Lower lobe of right lung (tissue), 2 donors: ENCODE data around the gene ANTXR2. TPM values are rescaled to one million over a fixed set of nuclear protein-coding genes. Genes with fewer than 3 reads are reported as not detected.

Experiments used
- ATAC-seq, 2 donors: fragments of 200-7000 bp; cut with Tn5 transposase; one replicate each; pipeline ENCODE4 v1.9.1; 2020 to 2022; ENCODE audit warnings: mild to moderate bottlenecking in 2 of 2, moderate library complexity in 2 of 2
- DNase-seq: peaks from one replicate; pipeline ENCODE4 v3.0.0-alpha.2; 2020
- H3K27ac ChIP-seq: fragments of 200-600 bp; one replicate; pipeline ENCODE4 v1.8.0; 2022
- H3K27me3 ChIP-seq: fragments of 200-600 bp; one replicate; pipeline ENCODE4 v1.8.0; 2022; ENCODE audit warnings: low read depth
- H3K36me3 ChIP-seq: fragments of 200-600 bp; one replicate; pipeline ENCODE4 v1.8.0; 2022; ENCODE audit warnings: mild to moderate bottlenecking
- H3K4me1 ChIP-seq: fragments of 200-600 bp; one replicate; pipeline ENCODE4 v1.8.0; 2022
- H3K4me3 ChIP-seq: fragments of 200-600 bp; one replicate; pipeline ENCODE4 v1.8.0; 2022; ENCODE audit warnings: mild to moderate bottlenecking
- H3K9me3 ChIP-seq: fragments of 200-600 bp; one replicate; pipeline ENCODE4 v1.8.0; 2022
- intact Hi-C: fragments of 100-400 bp; cut with DNase I; formaldehyde crosslinking; loops from one replicate; pipeline ENCODE4 v1.11.0; 2022
- total RNA-seq: library from RNA; stranded (reverse); fragmentation: NEBNext Ultra II Directional; extraction: Animal tissue kit (Norgen Biotek cat#: 25700); gene quantifications from one replicate; pipeline ENCODE4 v1.2.1, GENCODE V29; 2021
- TF ChIP-seq, protein P1 (sequence below): fragments of 200-600 bp; IDR thresholded peaks from one replicate; pipeline ENCODE4 v1.8.0; 2022; ENCODE audit warnings: antibody characterized with exemption, mild to moderate bottlenecking
- donor health status: DM: no; HTN: yes; CAD: no; lungs with severe emphysema.

The ANTXR2 gene
- total RNA-seq, 1 donor from 2014 or later: 62.8 TPM

DNA sequence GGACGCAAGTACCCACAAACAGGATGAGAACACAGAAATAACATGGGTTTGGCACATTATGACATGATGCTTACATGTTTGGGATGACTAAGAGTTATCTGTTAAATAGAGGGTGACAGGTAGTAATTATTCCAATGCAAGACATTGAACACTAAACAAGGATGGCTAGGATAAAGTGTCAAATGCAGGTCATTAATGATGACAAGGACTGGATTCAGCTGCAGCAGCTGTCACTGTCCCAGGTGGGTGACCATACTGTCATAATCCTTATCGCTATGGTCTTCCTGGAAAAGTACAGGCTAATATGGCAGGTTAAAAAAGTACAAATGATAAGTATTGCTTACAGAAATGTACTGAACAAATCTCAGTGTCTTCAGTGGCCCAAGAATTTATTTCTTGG is 123.9 kb downstream of the ANTXR2 start:
- Histone ChIP-seq H3K27me3 (no peaks in the 10 kb centered on the region), H3K36me3 (no peaks in the 10 kb centered on the region), H3K9me3 (no peaks in the 10 kb centered on the region), H3K4me1 (no peaks in the 10 kb centered on the region), H3K27ac (no peak overlapping the region), H3K4me3 (no peak overlapping the region)
- intact Hi-C loops: no loop called here
- DNase-seq: no peak
- TF ChIP-seq, protein P1, sequence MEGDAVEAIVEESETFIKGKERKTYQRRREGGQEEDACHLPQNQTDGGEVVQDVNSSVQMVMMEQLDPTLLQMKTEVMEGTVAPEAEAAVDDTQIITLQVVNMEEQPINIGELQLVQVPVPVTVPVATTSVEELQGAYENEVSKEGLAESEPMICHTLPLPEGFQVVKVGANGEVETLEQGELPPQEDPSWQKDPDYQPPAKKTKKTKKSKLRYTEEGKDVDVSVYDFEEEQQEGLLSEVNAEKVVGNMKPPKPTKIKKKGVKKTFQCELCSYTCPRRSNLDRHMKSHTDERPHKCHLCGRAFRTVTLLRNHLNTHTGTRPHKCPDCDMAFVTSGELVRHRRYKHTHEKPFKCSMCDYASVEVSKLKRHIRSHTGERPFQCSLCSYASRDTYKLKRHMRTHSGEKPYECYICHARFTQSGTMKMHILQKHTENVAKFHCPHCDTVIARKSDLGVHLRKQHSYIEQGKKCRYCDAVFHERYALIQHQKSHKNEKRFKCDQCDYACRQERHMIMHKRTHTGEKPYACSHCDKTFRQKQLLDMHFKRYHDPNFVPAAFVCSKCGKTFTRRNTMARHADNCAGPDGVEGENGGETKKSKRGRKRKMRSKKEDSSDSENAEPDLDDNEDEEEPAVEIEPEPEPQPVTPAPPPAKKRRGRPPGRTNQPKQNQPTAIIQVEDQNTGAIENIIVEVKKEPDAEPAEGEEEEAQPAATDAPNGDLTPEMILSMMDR: no peak
- ATAC-seq: no peak

DNA sequence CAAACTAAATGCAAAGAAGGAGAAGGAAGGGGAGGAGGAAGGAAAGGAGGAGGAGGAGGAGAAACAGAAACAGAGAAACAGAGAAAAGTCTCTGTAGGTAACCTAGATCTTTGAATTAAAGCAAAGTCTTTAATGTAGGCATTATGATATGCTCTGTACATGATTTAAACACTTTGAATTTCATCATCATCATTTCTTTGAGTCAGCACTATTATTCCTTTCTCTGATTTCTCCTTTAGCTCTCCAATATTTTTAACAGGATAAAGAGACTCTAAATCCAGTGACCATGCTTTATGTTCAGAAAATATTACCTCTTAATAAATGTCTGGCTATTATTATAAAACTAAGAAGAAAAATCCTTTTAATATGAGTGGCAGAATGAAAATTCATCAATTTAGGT is 124.3 kb downstream of the ANTXR2 start:
- intact Hi-C loops: no loop called here
- no peak overlapping the region for H3K4me3 ChIP-seq
- TF ChIP-seq, protein P1: no peak
- no peaks in the 10 kb centered on the region for H3K27me3 ChIP-seq
- no peaks in the 10 kb centered on the region for H3K4me1 ChIP-seq
- DNase-seq (no peak), ATAC-seq (no peak)
- H3K27ac ChIP-seq: no peak overlapping the region
- no peaks in the 10 kb centered on the region for H3K9me3 ChIP-seq
- no peaks in the 10 kb centered on the region for H3K36me3 ChIP-seq

DNA sequence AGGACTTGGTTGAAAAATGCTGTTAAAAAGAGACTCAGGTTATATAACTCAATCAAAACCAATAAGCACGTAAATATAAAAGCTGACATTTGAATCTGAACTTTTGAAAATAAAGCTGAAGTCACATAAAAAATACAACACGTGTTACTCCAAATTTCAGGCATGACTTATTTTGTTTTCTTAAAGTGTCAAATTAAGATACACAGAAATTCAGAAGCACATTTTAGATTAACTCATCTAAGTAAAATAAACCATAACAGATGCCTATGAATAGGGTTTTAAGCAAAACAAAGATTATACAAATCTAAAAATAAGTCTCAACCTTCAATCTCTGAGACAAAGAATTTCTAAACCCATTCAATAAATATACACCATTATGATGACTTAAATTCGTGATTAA is 124.8 kb downstream of the ANTXR2 start:
- Histone ChIP-seq H3K9me3 (no peaks in the 10 kb centered on the region), H3K36me3 (no peaks in the 10 kb centered on the region), H3K4me1 (no peaks in the 10 kb centered on the region), H3K4me3 (no peak overlapping the region), H3K27ac (no peak overlapping the region), H3K27me3 (no peaks in the 10 kb centered on the region)
- ATAC-seq: no peak
- TF ChIP-seq, protein P1: no peak
- intact Hi-C loops: no loop called here
- DNase-seq: no peak

DNA sequence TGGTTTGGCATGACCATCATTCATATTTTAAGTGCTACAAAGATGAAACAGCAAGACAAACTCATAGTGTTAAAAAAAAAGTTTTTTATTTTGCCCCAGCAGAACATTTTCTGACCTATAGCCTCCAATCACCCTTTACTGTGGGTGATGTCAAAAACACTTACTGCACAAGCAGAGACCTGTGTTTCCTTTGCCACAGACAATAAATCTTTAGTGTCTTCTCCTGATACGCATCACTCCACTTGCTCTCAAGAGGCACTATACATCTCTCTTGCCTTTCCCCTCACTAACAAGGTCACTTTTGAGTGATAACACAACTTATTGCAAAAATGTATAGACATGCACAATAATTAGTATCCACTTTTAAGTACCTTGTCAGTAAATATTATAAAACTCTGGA is 125.6 kb downstream of the ANTXR2 start:
- intact Hi-C loops: no loop called here
- Histone ChIP-seq H3K4me3 (no peak overlapping the region), H3K36me3 (no peaks in the 10 kb centered on the region), H3K4me1 (no peaks in the 10 kb centered on the region), H3K27me3 (no peaks in the 10 kb centered on the region), H3K9me3 (no peaks in the 10 kb centered on the region), H3K27ac (no peak overlapping the region)
- DNase-seq: no peak
- ATAC-seq: no peak
- TF ChIP-seq, protein P1: no peak

DNA sequence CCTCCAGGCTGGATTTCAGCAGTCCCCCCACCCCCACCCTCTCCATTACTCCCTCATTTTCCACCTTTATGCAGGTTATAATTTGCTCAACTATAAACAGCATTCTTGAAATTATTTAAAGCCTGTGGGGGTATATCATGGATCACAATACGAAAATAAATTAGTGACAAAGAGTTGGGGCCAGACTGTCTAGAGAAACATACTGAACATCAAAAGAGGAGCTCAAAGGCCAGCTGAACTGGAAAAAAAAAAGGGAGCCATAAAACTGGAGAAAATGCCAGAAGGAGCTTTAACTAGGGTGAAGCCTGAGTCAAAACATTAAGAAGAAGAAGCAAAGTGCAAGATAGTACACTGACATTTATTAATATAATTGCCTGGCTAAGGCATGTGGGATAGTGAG is 137.8 kb downstream of the ANTXR2 start:
- H3K4me3 ChIP-seq: no peak overlapping the region
- ATAC-seq: no peak
- H3K27me3 ChIP-seq: no peaks in the 10 kb centered on the region

More for the DNA sequence above, 137.8 kb downstream of the ANTXR2 start:
- no peak for DNase-seq
- no peaks in the 10 kb centered on the region for H3K36me3 ChIP-seq
- H3K9me3 ChIP-seq: no peaks in the 10 kb centered on the region
- TF ChIP-seq, protein P1: no peak
- intact Hi-C loops: no loop called here
- no peak overlapping the region for H3K27ac ChIP-seq
- H3K4me1 ChIP-seq: no peaks in the 10 kb centered on the region
